ENCODE results near the gene OR4D1. TPM values are rescaled to one million over a fixed set of nuclear protein-coding genes. Genes with fewer than 3 reads are reported as not detected.

The OR4D1 gene
- total RNA-seq, 2 experiments from 2014 or later = 0.49 to 0.70 TPM

DNA sequence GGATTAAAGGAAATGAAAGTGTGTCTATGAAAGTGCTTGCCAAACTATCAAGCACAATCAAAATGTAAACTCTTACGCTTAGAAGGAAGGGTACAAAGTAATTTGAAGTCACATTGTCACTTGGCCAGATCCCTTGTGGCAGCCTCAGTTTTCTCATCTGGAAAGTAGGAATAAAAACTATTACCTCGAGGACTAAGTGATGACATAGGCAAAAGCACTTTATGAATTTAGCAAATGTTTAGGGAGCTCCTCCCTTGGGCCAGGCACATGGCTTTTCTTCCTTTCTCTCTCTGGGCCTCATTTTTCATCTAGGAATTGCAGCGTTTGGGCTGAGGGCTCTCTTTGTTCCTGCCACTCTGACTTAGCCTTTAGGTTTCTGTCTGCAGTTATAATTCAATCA, 36.5 kb upstream of the OR4D1 start:
- intact Hi-C loops (cut with DNase I, micrococcal nuclease) = loop anchor here (1.0 to 5.0 kb wide), 5 partner anchors 113 to 869 kb away; no protein-coding TSS in a partner anchor
- Mint-ChIP-seq H3K4me1 (ENCODE audit: low read depth) (no peaks in the 10 kb centered on the region), H3K4me3 (no peak overlapping the region), H3K27ac (no peak overlapping the region), H3K36me3 (ENCODE audit: low read depth) (no peaks in the 10 kb centered on the region), H3K27me3 (peaks cover 4% of the 10 kb centered on the region), H3K9me3 (no peaks in the 10 kb centered on the region)
- no peak overlapping the region for H3K27ac ChIP-seq (ENCODE audit: low read depth in 1 of 2, low read length in 2 of 2)
- CTCF ChIA-PET = interaction anchor here (1.4 to 3.1 kb wide), 2 partner anchors 112 to 220 kb away, joined by 5 to 18 read pairs; no protein-coding TSS in a partner anchor
- H3K4me1 ChIP-seq (ENCODE audit: insufficient read depth, low read length) = no peaks in the 10 kb centered on the region
- POLR2A ChIA-PET = interaction anchor here (0.7 kb wide), 1 partner anchor 221 kb away, joined by 3 read pairs; no protein-coding TSS in a partner anchor
- no peak for DNase-seq
- H3K4me3 ChIP-seq (ENCODE audit: low read length) = no peak overlapping the region
- no peak for ATAC-seq (ENCODE audit: poor library complexity)
- no peaks in the 10 kb centered on the region for H3K27me3 ChIP-seq (ENCODE audit: control insufficient read depth in 1 of 2, insufficient read depth in 2 of 2, low read length in 2 of 2)
- TF ChIP-seq, protein P1, sequence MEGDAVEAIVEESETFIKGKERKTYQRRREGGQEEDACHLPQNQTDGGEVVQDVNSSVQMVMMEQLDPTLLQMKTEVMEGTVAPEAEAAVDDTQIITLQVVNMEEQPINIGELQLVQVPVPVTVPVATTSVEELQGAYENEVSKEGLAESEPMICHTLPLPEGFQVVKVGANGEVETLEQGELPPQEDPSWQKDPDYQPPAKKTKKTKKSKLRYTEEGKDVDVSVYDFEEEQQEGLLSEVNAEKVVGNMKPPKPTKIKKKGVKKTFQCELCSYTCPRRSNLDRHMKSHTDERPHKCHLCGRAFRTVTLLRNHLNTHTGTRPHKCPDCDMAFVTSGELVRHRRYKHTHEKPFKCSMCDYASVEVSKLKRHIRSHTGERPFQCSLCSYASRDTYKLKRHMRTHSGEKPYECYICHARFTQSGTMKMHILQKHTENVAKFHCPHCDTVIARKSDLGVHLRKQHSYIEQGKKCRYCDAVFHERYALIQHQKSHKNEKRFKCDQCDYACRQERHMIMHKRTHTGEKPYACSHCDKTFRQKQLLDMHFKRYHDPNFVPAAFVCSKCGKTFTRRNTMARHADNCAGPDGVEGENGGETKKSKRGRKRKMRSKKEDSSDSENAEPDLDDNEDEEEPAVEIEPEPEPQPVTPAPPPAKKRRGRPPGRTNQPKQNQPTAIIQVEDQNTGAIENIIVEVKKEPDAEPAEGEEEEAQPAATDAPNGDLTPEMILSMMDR (IDR thresholded peaks at IDR 0.05) = no peak
- no peaks in the 10 kb centered on the region for H3K36me3 ChIP-seq (ENCODE audit: insufficient read depth, low read length)
- no peaks in the 10 kb centered on the region for H3K9me3 ChIP-seq (ENCODE audit: control insufficient read depth in 1 of 2, insufficient read depth in 1 of 2, low read length in 2 of 2)

DNA sequence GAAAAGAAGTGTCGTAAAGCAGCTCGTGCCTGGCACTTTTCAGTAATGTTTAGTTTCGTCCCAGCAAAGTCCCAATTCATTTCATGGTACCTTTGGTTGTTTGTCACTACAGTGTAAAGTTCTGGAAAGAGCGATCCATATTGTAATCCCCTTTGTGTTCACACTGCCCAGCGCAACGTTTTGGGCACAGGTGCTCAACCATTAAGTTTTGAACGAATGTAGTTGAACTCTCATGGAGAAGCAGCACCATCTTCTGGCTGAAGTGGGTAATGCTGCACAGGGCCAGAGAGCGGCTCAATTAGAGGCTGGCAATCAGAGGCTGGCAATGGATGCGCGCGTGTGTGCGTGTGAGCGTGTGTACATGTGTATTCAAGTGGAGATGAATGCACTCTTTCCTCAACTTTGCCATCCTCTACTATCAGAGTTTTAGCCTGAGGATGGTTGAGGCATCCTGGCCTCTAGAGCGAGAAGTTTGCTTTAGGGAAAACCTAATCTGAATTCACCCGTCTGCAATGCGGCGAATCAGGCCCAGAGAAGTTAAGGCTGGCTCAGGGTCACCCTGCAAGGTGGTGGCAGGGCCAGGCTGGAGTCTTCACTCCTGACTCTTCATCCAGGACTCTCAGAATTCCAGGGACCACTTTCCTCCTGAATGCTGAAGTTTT, 35.1 kb upstream of the OR4D1 start:
- Mint-ChIP-seq H3K36me3 (ENCODE audit: low read depth) (no peaks in the 10 kb centered on the region), H3K27ac (no peak overlapping the region), H3K4me1 (ENCODE audit: low read depth) (no peaks in the 10 kb centered on the region), H3K4me3 (no peak overlapping the region), H3K9me3 (no peaks in the 10 kb centered on the region), H3K27me3 (peaks cover 4% of the 10 kb centered on the region)
- Histone ChIP-seq H3K36me3 (ENCODE audit: insufficient read depth, low read length) (no peaks in the 10 kb centered on the region), H3K27me3 (ENCODE audit: control insufficient read depth in 1 of 2, insufficient read depth in 2 of 2, low read length in 2 of 2) (no peaks in the 10 kb centered on the region), H3K27ac (ENCODE audit: low read depth in 1 of 2, low read length in 2 of 2) (no peak overlapping the region), H3K9me3 (ENCODE audit: control insufficient read depth in 1 of 2, insufficient read depth in 1 of 2, low read length in 2 of 2) (no peaks in the 10 kb centered on the region), H3K4me1 (ENCODE audit: insufficient read depth, low read length) (no peaks in the 10 kb centered on the region), H3K4me3 (ENCODE audit: low read length) (no peak overlapping the region)
- intact Hi-C loops (cut with DNase I, micrococcal nuclease) = loop anchor here (1.0 to 5.0 kb wide), 9 partner anchors 29 to 982 kb away; no protein-coding TSS in a partner anchor
- POLR2A ChIA-PET = interaction anchor here (0.6 to 1.2 kb wide), 2 partner anchors 106 to 301 kb away, joined by 3 to 4 read pairs; partner anchors contain the start of gene SRSF1
- CTCF ChIA-PET = interaction anchor here (0.7 to 3.1 kb wide), 8 partner anchors 18 to 263 kb away, joined by 3 to 18 read pairs (median 4); partner anchors contain the start of gene MRPS23
- peak; percentile 99 for ATAC-seq (ENCODE audit: poor library complexity)
- DNase-seq = peak; percentile 73 to 89 (median 86)
- TF ChIP-seq, protein P1 (IDR thresholded peaks at IDR 0.05) = peak; percentile 89

DNA sequence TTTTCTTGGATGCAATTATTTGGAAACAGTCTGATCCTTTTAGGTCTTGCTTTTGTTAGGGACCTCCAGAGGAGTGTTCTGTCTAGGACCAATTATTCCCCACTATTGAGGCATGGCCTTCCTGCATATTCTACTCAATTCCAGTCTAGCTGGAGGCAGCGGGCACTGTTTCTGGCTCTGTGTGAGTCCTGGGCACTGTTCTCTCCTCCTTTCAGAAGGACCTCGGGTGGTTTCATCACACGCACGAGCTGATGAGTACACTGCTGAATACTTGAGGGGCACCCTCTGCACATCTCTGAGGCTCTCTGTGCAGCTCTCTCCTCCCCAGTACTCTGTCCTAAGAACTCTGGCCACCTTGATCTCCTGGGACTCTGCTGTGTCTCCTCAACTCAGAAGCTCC, 34.2 kb upstream of the OR4D1 start:
- H3K27ac ChIP-seq (ENCODE audit: low read depth in 1 of 2, low read length in 2 of 2) = no peak overlapping the region
- POLR2A ChIA-PET = no interaction called here
- ATAC-seq (ENCODE audit: poor library complexity) = no peak
- intact Hi-C loops (cut with DNase I, micrococcal nuclease) = loop anchor here (1.0 to 5.0 kb wide), 9 partner anchors 30 to 983 kb away; no protein-coding TSS in a partner anchor
- no peaks in the 10 kb centered on the region for H3K27me3 ChIP-seq (ENCODE audit: control insufficient read depth in 1 of 2, insufficient read depth in 2 of 2, low read length in 2 of 2)
- DNase-seq = no peak
- TF ChIP-seq, protein P1 (IDR thresholded peaks at IDR 0.05) = no peak
- H3K27ac Mint-ChIP-seq = no peak overlapping the region
- no peak overlapping the region for H3K4me3 ChIP-seq (ENCODE audit: low read length)
- no peaks in the 10 kb centered on the region for H3K9me3 ChIP-seq (ENCODE audit: control insufficient read depth in 1 of 2, insufficient read depth in 1 of 2, low read length in 2 of 2)
- no peaks in the 10 kb centered on the region for H3K4me1 ChIP-seq (ENCODE audit: insufficient read depth, low read length)
- no peaks in the 10 kb centered on the region for H3K36me3 ChIP-seq (ENCODE audit: insufficient read depth, low read length)
- H3K4me3 Mint-ChIP-seq = no peak overlapping the region
- H3K4me1 Mint-ChIP-seq (ENCODE audit: low read depth) = no peaks in the 10 kb centered on the region
- no peaks in the 10 kb centered on the region for H3K9me3 Mint-ChIP-seq
- CTCF ChIA-PET = interaction anchor here (0.7 to 3.1 kb wide), 3 partner anchors 117 to 264 kb away, joined by 3 to 18 read pairs (median 3); partner anchors contain the start of gene MRPS23
- H3K27me3 Mint-ChIP-seq = peaks cover 6% of the 10 kb centered on the region
- no peaks in the 10 kb centered on the region for H3K36me3 Mint-ChIP-seq (ENCODE audit: low read depth)

Data from CD4-positive, alpha-beta T cell (primary cell).